ENCODE measurements around the gene EPG5. TPM values are rescaled to one million over a fixed set of nuclear protein-coding genes. Genes with fewer than 3 reads are reported as not detected.
"Not testable (repeated sequence)": the region's sequence is repeated elsewhere in the genome, so short reads cannot be mapped to it uniquely, and the experiment has no call there.

EPG5 gene
- total and polyA plus RNA-seq, 9 of the 15 experiments (the other 6 are each of a cell fraction or from before 2014, with no cell fraction given) = 1.3 to 10.7 (median 5.2) TPM

DNA sequence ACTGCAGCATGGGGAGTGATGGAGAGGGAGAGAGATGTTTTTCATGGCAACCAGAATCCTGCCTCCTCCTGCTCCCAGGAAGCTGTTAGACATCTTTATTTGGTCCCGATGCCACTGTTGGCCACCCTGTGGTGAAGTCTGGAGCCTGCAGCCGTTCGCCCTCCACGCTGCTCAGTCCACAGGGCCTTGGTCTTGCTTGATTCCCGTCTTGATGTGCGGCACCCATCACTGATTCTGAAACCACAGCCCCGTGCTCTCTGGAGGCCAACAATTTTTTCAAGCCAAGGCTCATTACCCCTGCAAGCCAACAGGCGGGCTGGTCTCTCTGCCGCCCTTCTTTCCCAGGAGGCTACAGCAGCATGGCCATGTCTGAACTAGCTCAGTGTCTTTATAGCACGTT is 117.1 kb downstream of the EPG5 start:
- no TSS peak for BruUV-seq (replicated peaks)
- WGBS (ENCODE audit: insufficient coverage, low coverage, missing lambda C conversion rate) = 79% methylated on average over 6 of the region's 10 CpGs
- Histone ChIP-seq H3K36me3 (ENCODE audit: control insufficient read depth, insufficient read depth, low read length) (peaks cover 14% of the 10 kb centered on the region; the same call in 1 of the 3 replicates), H3K27me3 (ENCODE audit: control insufficient read depth in 2 of 2, insufficient read depth in 2 of 2, low read length in 2 of 2) (no peaks in the 10 kb centered on the region), H3K79me2 (ENCODE audit: control insufficient read depth, insufficient read depth, low read length) (no peaks in the 10 kb centered on the region), H3K4me2 (ENCODE audit: insufficient read depth, low read length) (no peak overlapping the region), H4K20me1 (replicated peaks; ENCODE audit: control insufficient read depth, insufficient read depth, low read length) (no peaks in the 10 kb centered on the region), H2AFZ (ENCODE audit: low read depth, low read length) (no peak overlapping the region), H3K9me1 (ENCODE audit: control insufficient read depth, insufficient read depth, low read length) (no peaks in the 10 kb centered on the region), H3K9ac (ENCODE audit: insufficient read depth in 1 of 2, low read depth in 2 of 2, low read length in 2 of 2) (no peak overlapping the region), H3K9me3 (replicated peaks; ENCODE audit: control insufficient read depth, insufficient read depth, low read depth, low read length) (no peaks in the 10 kb centered on the region), H3K4me3 (no peak overlapping the region), H3K4me1 (replicated peaks in 1 of 2; ENCODE audit: control insufficient read depth in 2 of 2, insufficient read depth in 2 of 2, low read length in 2 of 2) (peaks cover 0 to 4% of the 10 kb centered on the region in 2 experiments; a peak in 1 of 5 replicates), H3K27ac (ENCODE audit: extremely low read depth, low read depth, low read length) (no peak overlapping the region)
- TF ChIP-seq KDM1A (IDR thresholded peaks at IDR 0.05) = no peak
- TF ChIP-seq, protein P1, sequence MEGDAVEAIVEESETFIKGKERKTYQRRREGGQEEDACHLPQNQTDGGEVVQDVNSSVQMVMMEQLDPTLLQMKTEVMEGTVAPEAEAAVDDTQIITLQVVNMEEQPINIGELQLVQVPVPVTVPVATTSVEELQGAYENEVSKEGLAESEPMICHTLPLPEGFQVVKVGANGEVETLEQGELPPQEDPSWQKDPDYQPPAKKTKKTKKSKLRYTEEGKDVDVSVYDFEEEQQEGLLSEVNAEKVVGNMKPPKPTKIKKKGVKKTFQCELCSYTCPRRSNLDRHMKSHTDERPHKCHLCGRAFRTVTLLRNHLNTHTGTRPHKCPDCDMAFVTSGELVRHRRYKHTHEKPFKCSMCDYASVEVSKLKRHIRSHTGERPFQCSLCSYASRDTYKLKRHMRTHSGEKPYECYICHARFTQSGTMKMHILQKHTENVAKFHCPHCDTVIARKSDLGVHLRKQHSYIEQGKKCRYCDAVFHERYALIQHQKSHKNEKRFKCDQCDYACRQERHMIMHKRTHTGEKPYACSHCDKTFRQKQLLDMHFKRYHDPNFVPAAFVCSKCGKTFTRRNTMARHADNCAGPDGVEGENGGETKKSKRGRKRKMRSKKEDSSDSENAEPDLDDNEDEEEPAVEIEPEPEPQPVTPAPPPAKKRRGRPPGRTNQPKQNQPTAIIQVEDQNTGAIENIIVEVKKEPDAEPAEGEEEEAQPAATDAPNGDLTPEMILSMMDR (IDR thresholded peaks at IDR 0.05 in 2 of 3, conservative IDR thresholded peaks at IDR 0.05 in 1 of 3; ENCODE audit: insufficient read depth in 2 of 3, low read depth in 1 of 3, low read length in 3 of 3) = peak; percentile 24 to 27 (median 27); a peak in 3 of 6 replicates
- intact Hi-C loops (cut with micrococcal nuclease) (no loop called here), in situ Hi-C loops (cut with MboI) (no loop called here)
- ChIA-PET CTCF (ENCODE audit: low intra/inter-chr PET ratio) (no interaction called here), POLR2A (interaction anchor here (0.6 kb wide), 1 partner anchor 14 kb away, joined by 3 read pairs; no protein-coding TSS in a partner anchor)
- no peak for FAIRE-seq
- peak; percentile 71 for ATAC-seq
- no peak for DNase-seq (ENCODE audit: extremely low read depth in 1 of 4, low spot score in 3 of 4)

DNA sequence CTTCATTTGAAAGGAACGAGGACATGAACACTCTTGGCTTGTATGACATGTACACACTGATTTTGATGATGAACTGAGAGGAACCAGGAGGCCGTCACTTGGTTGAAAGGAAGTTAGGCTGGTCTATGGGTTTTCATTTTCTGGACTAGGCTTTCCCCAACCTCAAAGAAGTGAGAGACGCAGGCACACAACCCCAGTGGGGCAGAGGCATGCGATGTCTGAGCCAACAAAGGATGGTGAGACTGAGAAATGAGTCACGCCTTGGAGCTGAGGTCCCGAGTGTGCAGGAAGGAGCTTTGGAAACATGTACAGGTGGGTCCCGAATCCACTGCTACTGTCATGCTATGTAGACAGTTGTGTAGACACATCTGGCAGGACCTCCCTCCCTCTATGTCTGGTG is 117.6 kb downstream of the EPG5 start:
- Histone ChIP-seq H3K27me3 (ENCODE audit: control insufficient read depth in 2 of 2, insufficient read depth in 2 of 2, low read length in 2 of 2) (no peaks in the 10 kb centered on the region), H2AFZ (ENCODE audit: low read depth, low read length) (no peak overlapping the region), H3K9me3 (replicated peaks; ENCODE audit: control insufficient read depth, insufficient read depth, low read depth, low read length) (no peaks in the 10 kb centered on the region), H3K27ac (ENCODE audit: extremely low read depth, low read depth, low read length) (no peak overlapping the region), H4K20me1 (replicated peaks; ENCODE audit: control insufficient read depth, insufficient read depth, low read length) (no peaks in the 10 kb centered on the region), H3K4me2 (ENCODE audit: insufficient read depth, low read length) (no peak overlapping the region), H3K9ac (ENCODE audit: insufficient read depth in 1 of 2, low read depth in 2 of 2, low read length in 2 of 2) (no peak overlapping the region), H3K4me1 (replicated peaks in 1 of 2; ENCODE audit: control insufficient read depth in 2 of 2, insufficient read depth in 2 of 2, low read length in 2 of 2) (peaks cover 0 to 4% of the 10 kb centered on the region in 2 experiments; a peak in 1 of 5 replicates), H3K4me3 (no peak overlapping the region), H3K79me2 (ENCODE audit: control insufficient read depth, insufficient read depth, low read length) (no peaks in the 10 kb centered on the region), H3K9me1 (ENCODE audit: control insufficient read depth, insufficient read depth, low read length) (no peaks in the 10 kb centered on the region), H3K36me3 (ENCODE audit: control insufficient read depth, insufficient read depth, low read length) (peaks cover 14% of the 10 kb centered on the region; the same call in 1 of the 3 replicates)
- 93% methylated on average over 7 of the region's 7 CpGs for WGBS (ENCODE audit: insufficient coverage, low coverage, missing lambda C conversion rate)
- in situ Hi-C loops (cut with MboI) (no loop called here), intact Hi-C loops (cut with micrococcal nuclease) (no loop called here)
- CTCF ChIA-PET (ENCODE audit: low intra/inter-chr PET ratio) = no interaction called here
- DNase-seq (ENCODE audit: extremely low read depth in 1 of 4, low spot score in 3 of 4) (no peak), ATAC-seq (no peak), FAIRE-seq (no peak)
- no peak for TF ChIP-seq LEF1 (IDR thresholded peaks at IDR 0.05)
- BruUV-seq (replicated peaks) = no TSS peak
- POLR2A ChIA-PET = no interaction called here

DNA sequence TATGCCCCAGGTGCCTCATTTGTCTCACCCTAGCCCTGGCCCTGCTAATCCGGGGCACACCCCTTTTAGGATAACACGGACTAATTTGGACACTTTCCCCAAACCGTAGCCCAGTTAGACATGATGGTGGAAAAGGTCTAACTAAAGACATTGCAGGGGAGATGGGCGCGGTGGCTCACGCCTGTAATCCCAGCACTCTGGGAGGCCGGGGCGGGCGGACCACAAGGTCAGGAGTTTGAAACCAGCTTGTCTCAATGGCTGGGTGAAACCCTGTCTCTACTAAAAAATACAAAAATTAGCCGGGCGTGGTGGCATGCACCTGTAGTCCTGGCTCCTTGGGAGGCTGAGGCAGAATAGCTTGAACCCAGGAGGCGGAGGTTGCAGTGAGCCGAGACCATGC is 118.5 kb downstream of the EPG5 start:
- ATAC-seq; H3K9me1 ChIP-seq (ENCODE audit: control insufficient read depth, insufficient read depth, low read length); H3K27ac ChIP-seq (ENCODE audit: extremely low read depth, low read depth, low read length); in situ Hi-C loops (cut with MboI); H3K9ac ChIP-seq (ENCODE audit: insufficient read depth in 1 of 2, low read depth in 2 of 2, low read length in 2 of 2); H2AFZ ChIP-seq (ENCODE audit: low read depth, low read length); FAIRE-seq; H3K4me2 ChIP-seq (ENCODE audit: insufficient read depth, low read length); DNase-seq (ENCODE audit: extremely low read depth in 1 of 4, low spot score in 3 of 4); H3K9me3 ChIP-seq (replicated peaks; ENCODE audit: control insufficient read depth, insufficient read depth, low read depth, low read length); H3K79me2 ChIP-seq (ENCODE audit: control insufficient read depth, insufficient read depth, low read length); POLR2A ChIA-PET; H3K36me3 ChIP-seq (ENCODE audit: control insufficient read depth, insufficient read depth, low read length); intact Hi-C loops (cut with micrococcal nuclease); H3K27me3 ChIP-seq (ENCODE audit: control insufficient read depth in 2 of 2, insufficient read depth in 2 of 2, low read length in 2 of 2); BruUV-seq (replicated peaks); CTCF ChIA-PET (ENCODE audit: low intra/inter-chr PET ratio); H4K20me1 ChIP-seq (replicated peaks; ENCODE audit: control insufficient read depth, insufficient read depth, low read length); H3K4me3 ChIP-seq; H3K4me1 ChIP-seq (replicated peaks in 1 of 2; ENCODE audit: control insufficient read depth in 2 of 2, insufficient read depth in 2 of 2, low read length in 2 of 2): not testable (repeated sequence)
- 70% methylated on average over 2 of the region's 13 CpGs for whole genome bisulfite sequencing (ENCODE audit: insufficient coverage, low coverage, missing lambda C conversion rate)
